ENCODE measurements around the gene TIE1.
A peak's percentile ranks its signal among the peaks of the same experiment; 100 is the strongest.

DNA sequence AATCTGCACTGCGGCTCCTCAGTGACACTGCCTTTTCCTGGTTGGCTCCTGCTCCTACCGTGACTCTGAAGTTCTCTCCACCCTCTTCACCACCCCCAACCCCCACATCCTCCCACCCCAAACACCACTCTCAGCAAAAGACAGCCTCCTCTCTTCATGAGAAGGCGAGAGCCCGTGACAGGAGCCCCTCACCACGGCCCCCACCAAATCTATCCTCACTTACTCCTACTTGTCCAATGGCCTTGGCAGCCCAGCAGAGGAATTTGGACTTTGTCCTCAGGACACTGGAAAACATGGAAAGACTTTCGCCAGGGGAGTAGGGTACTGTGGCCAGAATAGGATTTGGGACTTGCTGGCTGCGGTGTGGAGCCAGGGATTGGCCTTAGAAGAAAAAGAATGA lies 24.1 kb upstream of the TIE1 start:
- TF ChIP-seq, protein P1, sequence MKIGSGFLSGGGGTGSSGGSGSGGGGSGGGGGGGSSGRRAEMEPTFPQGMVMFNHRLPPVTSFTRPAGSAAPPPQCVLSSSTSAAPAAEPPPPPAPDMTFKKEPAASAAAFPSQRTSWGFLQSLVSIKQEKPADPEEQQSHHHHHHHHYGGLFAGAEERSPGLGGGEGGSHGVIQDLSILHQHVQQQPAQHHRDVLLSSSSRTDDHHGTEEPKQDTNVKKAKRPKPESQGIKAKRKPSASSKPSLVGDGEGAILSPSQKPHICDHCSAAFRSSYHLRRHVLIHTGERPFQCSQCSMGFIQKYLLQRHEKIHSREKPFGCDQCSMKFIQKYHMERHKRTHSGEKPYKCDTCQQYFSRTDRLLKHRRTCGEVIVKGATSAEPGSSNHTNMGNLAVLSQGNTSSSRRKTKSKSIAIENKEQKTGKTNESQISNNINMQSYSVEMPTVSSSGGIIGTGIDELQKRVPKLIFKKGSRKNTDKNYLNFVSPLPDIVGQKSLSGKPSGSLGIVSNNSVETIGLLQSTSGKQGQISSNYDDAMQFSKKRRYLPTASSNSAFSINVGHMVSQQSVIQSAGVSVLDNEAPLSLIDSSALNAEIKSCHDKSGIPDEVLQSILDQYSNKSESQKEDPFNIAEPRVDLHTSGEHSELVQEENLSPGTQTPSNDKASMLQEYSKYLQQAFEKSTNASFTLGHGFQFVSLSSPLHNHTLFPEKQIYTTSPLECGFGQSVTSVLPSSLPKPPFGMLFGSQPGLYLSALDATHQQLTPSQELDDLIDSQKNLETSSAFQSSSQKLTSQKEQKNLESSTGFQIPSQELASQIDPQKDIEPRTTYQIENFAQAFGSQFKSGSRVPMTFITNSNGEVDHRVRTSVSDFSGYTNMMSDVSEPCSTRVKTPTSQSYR (CRISPR knock-in tag; IDR thresholded peaks at IDR 0.05; ENCODE audit: borderline replicate concordance), result peak; percentile 45; the same call in 1 of the 2 replicates
- TF ChIP-seq ZNF224 (CRISPR knock-in tag; IDR thresholded peaks at IDR 0.05) (no peak), ZNF570 (CRISPR knock-in tag; IDR thresholded peaks at IDR 0.05; ENCODE audit: borderline replicate concordance) (no peak), PAX8 (CRISPR knock-in tag; IDR thresholded peaks at IDR 0.05; ENCODE audit: borderline replicate concordance) (no peak), ELF4 (CRISPR knock-in tag; IDR thresholded peaks at IDR 0.05; ENCODE audit: borderline replicate concordance) (no peak), FOXK2 (IDR thresholded peaks at IDR 0.05) (no peak), ZNF883 (CRISPR knock-in tag; IDR thresholded peaks at IDR 0.05; ENCODE audit: not compliant biosample characterization) (no peak), RFX5 (IDR thresholded peaks at IDR 0.05; ENCODE audit: low read depth, low read length) (no peak), RAD21 (CRISPR knock-in tag; IDR thresholded peaks at IDR 0.05) (no peak), FLYWCH1 (CRISPR knock-in tag; IDR thresholded peaks at IDR 0.05) (no peak), CEBPB (IDR thresholded peaks at IDR 0.05; ENCODE audit: borderline replicate concordance, low read depth, low read length) (no peak)
- TF ChIP-seq, protein P2, sequence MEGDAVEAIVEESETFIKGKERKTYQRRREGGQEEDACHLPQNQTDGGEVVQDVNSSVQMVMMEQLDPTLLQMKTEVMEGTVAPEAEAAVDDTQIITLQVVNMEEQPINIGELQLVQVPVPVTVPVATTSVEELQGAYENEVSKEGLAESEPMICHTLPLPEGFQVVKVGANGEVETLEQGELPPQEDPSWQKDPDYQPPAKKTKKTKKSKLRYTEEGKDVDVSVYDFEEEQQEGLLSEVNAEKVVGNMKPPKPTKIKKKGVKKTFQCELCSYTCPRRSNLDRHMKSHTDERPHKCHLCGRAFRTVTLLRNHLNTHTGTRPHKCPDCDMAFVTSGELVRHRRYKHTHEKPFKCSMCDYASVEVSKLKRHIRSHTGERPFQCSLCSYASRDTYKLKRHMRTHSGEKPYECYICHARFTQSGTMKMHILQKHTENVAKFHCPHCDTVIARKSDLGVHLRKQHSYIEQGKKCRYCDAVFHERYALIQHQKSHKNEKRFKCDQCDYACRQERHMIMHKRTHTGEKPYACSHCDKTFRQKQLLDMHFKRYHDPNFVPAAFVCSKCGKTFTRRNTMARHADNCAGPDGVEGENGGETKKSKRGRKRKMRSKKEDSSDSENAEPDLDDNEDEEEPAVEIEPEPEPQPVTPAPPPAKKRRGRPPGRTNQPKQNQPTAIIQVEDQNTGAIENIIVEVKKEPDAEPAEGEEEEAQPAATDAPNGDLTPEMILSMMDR (CRISPR knock-in tag; IDR thresholded peaks at IDR 0.05), result no peak

Measured in HepG2 (cell line).